Esophagus squamous epithelium (tissue), 4 donors: ENCODE results near the gene MYL3.

Source experiments
- CTCF ChIP-seq, 6 experiments: fragments of 450-650 bp in 4 of 6; fragments of 200-600 bp in 2 of 6; sonication (generic) in 2 of 6; IDR thresholded peaks; one replicate each; pipeline ENCODE4 v1.5.1; 2016 to 2019; ENCODE audit warnings: antibody characterized with exemption in 6 of 6, mild to moderate bottlenecking in 4 of 6, moderate library complexity in 4 of 6
- POLR2A ChIP-seq, 4 donors: fragments of 450-650 bp; IDR thresholded peaks; one replicate each; pipeline ENCODE4 v1.6.1; 2017; ENCODE audit warnings: antibody characterized with exemption in 4 of 4, mild to moderate bottlenecking in 4 of 4, moderate library complexity in 3 of 4

DNA sequence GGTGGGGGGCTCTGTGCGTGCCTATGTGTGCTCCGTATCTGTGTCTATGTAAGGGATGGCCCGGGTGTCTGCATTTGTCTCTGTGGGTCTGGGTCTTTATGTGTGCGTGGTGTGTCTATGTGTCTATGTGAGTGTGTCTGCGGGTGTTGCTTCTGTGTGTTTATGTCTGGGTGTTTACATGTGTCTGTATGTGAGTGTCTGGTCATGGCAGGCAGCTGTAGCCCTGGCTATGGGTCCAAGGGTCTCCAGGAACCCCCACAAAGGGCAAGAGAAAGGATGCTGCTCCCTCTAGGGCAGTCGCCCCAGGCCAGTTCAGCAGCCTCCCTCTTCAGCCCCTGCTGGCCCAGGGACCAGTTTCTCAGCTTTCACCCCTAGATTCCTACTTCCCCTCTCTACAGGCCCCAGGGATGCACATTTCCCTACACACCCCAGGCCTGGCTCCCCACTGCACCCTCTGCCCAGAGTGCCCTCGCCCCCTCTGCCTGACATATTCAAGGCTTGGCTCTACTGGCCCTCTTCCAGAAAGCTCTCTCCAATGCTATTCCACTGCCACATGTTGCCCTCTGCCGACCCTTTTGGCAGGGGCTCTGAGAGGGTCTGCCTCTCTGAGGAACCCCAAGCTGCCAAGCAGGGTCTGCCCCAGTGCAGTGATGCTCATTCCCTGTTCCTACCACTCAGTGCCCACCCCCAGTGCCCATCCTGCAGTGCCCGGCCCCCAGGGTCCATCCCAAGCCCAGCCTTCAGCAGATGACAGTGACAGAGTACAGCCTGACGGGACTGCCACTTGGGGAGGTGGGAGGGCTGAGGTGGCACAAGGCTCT is 1.0 kb upstream of the MYL3 start:
- TF ChIP-seq CTCF (IDR thresholded peaks at IDR 0.05) (no peak), POLR2A (IDR thresholded peaks at IDR 0.05) (no peak)
